ENCODE measurements around the gene GCHFR. TPM values are rescaled to one million over a fixed set of nuclear protein-coding genes. Genes with fewer than 3 reads are reported as not detected.

GCHFR gene
- total and polyA plus RNA-seq, 10 of the 15 experiments (the other 5 are each of a cell fraction or from before 2014, with no cell fraction given): 10.5 to 94.0 (median 35.3) TPM

DNA sequence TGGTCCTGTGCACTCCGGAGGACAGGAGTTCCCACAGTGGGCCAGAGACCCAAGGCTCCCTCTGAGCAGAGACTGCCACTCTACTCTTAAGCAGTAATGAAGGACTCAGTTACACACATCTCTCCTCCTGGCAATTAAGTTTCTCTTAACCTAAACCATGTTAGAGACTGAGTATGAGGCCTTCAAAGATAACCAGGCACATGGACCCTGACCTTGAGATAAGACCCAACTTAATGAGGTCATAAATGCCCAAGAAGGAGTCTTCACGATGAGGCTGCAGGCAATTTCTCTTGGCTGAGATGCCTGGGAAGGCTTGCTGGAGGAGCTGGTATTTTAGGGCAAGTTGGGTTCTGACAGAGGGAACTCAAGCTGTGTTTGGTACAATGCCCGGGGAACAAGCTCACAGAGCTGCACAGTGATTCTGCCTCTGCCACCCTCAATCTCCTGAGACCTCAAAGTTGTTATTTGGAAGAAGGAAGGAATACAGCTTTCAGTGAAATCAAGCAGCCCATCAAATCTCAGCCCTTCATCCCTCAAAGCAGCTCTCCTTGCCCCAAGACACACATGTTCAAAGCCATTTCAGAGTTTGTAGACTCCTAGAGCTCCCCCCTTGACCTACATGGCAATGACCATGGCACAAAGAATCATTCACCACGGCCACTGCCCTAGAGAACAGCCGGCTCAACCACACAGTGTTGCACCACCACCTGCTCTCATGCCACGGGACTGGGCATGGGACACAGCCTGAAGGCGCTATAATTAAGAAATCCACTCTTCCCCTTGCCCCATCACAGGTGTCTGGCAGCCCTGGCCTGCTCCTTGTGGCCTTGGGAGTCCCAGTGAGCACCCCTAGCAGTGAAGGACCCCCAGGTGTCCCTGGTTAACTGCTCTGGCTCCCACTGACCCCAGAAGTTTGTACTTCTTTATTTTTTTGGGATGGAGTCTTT, 15.9 kb upstream of the GCHFR start (continued):
- TF ChIP-seq, protein P1, sequence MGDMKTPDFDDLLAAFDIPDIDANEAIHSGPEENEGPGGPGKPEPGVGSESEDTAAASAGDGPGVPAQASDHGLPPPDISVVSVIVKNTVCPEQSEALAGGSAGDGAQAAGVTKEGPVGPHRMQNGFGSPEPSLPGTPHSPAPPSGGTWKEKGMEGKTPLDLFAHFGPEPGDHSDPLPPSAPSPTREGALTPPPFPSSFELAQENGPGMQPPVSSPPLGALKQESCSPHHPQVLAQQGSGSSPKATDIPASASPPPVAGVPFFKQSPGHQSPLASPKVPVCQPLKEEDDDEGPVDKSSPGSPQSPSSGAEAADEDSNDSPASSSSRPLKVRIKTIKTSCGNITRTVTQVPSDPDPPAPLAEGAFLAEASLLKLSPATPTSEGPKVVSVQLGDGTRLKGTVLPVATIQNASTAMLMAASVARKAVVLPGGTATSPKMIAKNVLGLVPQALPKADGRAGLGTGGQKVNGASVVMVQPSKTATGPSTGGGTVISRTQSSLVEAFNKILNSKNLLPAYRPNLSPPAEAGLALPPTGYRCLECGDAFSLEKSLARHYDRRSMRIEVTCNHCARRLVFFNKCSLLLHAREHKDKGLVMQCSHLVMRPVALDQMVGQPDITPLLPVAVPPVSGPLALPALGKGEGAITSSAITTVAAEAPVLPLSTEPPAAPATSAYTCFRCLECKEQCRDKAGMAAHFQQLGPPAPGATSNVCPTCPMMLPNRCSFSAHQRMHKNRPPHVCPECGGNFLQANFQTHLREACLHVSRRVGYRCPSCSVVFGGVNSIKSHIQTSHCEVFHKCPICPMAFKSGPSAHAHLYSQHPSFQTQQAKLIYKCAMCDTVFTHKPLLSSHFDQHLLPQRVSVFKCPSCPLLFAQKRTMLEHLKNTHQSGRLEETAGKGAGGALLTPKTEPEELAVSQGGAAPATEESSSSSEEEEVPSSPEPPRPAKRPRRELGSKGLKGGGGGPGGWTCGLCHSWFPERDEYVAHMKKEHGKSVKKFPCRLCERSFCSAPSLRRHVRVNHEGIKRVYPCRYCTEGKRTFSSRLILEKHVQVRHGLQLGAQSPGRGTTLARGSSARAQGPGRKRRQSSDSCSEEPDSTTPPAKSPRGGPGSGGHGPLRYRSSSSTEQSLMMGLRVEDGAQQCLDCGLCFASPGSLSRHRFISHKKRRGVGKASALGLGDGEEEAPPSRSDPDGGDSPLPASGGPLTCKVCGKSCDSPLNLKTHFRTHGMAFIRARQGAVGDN (IDR thresholded peaks at IDR 0.05): no peak
- TF ChIP-seq, protein P2, sequence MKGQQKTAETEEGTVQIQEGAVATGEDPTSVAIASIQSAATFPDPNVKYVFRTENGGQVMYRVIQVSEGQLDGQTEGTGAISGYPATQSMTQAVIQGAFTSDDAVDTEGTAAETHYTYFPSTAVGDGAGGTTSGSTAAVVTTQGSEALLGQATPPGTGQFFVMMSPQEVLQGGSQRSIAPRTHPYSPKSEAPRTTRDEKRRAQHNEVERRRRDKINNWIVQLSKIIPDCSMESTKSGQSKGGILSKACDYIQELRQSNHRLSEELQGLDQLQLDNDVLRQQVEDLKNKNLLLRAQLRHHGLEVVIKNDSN (IDR thresholded peaks at IDR 0.05; ENCODE audit: borderline replicate concordance, extremely low read length, insufficient read depth, low read depth, low read length): no peak
- TF ChIP-seq, protein P3, sequence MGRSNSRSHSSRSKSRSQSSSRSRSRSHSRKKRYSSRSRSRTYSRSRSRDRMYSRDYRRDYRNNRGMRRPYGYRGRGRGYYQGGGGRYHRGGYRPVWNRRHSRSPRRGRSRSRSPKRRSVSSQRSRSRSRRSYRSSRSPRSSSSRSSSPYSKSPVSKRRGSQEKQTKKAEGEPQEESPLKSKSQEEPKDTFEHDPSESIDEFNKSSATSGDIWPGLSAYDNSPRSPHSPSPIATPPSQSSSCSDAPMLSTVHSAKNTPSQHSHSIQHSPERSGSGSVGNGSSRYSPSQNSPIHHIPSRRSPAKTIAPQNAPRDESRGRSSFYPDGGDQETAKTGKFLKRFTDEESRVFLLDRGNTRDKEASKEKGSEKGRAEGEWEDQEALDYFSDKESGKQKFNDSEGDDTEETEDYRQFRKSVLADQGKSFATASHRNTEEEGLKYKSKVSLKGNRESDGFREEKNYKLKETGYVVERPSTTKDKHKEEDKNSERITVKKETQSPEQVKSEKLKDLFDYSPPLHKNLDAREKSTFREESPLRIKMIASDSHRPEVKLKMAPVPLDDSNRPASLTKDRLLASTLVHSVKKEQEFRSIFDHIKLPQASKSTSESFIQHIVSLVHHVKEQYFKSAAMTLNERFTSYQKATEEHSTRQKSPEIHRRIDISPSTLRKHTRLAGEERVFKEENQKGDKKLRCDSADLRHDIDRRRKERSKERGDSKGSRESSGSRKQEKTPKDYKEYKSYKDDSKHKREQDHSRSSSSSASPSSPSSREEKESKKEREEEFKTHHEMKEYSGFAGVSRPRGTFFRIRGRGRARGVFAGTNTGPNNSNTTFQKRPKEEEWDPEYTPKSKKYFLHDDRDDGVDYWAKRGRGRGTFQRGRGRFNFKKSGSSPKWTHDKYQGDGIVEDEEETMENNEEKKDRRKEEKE (IDR thresholded peaks at IDR 0.05): no peak
- no peak for TF ChIP-seq SREBF2 (IDR thresholded peaks at IDR 0.05; ENCODE audit: low read length)
